HG02885 (cell line): Measurements from ENCODE around the gene VEPH1.

Experiments used
- ATAC-seq: cut with Tn5 transposase; IDR thresholded peaks from one replicate; pipeline ENCODE4 v1.9.1; 2021; ENCODE audit warnings: mild to moderate bottlenecking; ENCODE audit not compliant: unreplicated experiment, poor library complexity

The VEPH1 gene

DNA sequence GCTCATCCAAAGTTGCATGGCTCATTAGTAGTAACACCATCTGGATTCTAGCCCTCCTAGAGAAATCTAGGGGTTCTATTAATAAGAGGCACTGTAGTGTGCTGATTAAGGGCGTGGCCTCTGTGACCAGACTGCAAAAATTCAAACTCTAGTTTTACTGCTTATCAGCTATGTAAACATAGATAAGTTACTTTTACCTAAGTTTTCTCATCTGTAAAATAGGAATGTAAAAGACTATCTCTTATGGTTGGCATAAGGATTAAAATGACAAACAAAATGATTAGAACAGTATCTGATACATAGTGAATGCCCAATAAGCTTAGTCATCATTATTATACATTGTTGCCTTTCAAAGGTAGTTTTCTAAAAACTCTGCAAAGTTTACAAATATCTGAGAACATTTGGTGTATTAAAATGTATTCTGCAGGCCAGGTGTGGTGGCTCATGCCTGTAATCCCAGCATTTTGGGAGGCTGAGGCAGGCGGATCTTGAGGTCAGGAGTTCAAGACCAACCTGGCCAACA is 62.1 kb downstream of the VEPH1 start:
- ATAC-seq, result no peak

DNA sequence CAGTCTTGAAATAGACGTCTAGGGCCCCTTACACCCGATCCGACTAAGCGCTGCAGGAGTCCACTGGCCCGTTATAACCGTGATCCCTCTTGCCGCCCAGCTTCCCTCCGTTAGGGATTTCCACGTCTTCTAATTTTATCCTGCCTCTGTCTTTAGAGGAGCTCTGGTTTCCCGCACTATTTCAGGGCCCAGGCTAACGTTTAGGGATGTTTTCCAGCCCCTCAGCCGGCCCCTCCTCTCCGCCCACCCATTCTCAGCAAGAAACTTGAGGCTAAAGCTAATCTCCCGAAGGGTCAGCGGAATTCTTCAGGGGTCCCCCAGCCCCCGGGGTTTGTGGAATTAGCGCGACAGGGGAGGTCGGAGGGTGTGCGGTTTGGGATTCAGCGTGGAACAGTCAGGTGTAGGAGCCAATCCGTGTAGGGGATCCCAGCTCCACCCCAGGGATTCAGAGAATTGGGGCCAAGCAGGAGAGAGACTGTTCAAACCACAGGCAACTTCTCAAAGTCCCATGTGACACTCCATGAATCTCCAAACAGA is 65.0 kb downstream of the VEPH1 start:
- no peak for ATAC-seq

DNA sequence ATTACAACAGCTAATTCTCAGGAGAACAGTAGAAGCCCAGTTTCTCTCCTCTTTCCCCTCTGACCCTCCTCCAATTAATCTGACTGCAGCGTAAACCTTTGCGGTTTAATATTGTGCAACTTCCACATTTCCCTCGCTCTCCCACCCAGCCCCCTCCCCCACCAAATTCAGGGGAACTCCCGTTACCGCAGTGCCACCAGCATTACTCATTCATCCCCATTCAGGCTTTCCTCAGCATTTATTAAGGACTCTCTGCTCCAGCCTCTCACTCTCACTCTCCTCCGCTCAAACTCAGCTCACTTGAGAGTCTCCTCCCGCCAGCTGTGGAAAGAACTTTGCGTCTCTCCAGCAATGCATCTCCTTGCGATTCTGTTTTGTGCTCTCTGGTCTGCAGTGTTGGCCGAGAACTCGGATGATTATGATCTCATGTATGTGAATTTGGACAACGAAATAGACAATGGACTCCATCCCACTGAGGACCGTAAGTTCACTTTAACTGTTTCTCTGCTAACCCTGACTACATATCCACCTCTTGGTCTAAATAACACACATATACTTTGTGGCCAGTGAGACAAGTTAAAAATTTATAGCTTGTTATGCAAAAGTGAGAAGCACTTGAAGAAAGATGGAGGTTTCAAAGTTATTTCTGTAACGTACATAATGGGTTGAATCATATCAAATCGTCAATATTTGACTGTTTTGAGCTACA is 66.5 kb downstream of the VEPH1 start, which contains the start of gene PTX3:
PTX3 (plus strand) TSS at position 268 of the 709 bp plus-strand sequence; CDS start at position 352, 84 bp downstream.
- ATAC-seq, result no peak

DNA sequence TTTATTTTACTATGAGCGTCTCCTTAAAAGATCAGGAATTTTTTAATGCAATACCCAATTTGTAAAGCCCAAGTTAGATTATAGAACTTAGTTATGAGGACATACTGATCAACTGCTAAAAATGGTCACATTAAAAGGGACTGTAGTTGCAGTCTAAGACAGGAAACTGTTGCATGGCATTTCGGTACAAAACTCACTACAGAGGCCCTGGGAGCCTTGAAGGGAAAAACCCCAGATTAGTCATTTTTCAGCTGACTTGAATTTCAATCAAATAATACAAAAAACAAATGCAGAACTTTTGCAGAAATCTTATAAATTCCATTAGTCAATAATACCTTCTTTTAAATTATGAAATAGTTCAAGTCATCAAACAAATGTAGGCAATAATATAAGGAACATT is 73.5 kb downstream of the VEPH1 start:
- ATAC-seq, result no peak

DNA sequence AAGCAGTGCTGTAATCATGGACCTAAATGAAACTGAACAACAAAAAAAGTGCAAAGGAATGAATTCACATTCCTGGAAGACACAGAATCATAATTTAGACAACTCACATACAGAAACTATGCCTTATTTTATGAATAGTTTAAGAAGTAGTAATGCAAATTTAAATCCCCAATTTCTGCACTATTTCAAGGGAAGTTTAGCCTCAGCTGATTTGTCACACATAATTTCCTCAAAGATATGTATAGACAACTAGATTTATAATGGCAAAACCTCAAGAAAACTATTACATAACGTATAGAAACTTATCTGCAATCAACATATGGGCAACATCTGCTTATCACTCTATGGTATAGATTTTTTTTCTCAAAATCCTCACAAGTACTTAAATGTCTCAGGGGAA is 74.4 kb downstream of the VEPH1 start:
- no peak for ATAC-seq

DNA sequence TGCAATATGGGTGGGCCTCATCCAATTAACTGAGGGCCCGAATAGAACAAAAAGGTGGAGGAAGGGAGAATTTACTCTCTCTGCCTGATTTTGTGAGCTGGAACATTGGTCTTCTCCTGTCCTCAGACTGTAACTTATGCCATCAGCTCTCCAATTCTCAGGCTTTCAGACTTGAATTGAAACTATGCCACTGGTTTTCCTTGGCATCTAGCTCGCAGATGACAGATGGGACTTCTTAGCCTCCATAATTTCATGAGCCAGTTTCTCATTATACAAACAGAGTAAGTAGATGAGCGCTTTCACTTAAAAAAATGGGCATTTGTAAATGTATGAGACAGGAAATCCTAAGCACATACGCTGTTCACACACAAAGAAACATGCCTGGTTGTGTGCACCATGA is 75.3 kb downstream of the VEPH1 start:
- no peak for ATAC-seq

DNA sequence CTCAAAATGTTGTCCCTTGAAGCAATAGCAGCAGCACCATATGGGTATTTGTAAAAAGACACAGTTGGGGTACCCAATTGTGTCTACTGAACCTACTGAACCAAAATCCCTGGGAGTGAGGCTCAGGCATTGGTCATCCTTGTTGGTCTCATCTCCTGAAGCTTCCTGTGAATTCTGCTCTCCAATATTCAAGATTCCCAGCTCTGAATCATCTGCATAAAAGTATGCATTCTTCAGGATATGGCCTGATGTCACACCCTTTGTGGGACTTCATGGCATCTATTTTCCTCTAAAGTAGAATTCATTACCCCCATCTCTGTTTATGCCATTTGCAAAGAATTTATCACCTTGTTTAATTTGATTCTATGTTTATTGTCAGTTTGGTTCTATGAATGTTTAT is 79.9 kb downstream of the VEPH1 start:
- no peak for ATAC-seq

DNA sequence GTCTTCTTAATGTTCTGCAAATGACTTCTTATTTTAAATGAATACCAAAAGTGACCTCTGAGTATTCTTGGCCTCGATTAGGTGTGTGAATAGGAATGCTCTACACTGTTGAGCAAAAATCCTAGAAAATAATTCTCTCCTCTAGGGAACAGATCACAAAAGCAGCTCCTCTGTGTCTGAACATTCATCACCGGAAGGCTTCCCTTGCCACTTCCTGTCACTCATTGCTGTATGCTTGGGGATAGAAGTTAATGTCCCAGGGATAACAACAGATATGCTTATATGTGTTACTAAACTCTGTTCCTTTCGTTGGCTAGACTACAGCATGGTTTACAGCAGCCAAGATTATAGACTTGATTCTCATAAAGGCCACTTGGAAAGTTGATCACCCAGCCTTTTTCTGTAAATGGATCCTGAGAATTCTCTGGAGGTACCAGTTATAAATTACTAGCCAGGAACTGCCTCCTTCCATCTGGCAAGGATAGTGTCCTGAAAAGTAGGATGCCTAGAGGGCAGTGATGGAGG is 82.5 kb downstream of the VEPH1 start:
- ATAC-seq, result no peak

DNA sequence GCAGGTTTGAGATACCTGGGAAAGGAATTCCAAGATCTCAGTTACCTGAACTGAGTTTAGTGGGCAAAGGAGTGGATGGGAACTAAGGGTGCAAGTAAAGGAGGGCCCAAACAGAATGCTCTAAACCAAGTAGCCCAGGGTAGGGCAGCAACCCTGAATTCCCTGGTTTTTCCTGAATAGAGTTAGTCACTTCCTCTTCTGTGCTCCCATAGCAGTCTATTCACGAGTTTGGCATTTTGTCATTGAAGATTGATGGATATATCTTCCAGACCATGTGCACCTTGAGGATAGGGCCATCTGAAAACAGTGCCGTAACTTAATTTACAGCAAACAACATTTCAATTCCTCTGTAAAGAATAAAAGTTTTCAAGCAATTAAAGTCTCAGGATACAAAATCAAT is 85.1 kb downstream of the VEPH1 start:
- ATAC-seq, result no peak

DNA sequence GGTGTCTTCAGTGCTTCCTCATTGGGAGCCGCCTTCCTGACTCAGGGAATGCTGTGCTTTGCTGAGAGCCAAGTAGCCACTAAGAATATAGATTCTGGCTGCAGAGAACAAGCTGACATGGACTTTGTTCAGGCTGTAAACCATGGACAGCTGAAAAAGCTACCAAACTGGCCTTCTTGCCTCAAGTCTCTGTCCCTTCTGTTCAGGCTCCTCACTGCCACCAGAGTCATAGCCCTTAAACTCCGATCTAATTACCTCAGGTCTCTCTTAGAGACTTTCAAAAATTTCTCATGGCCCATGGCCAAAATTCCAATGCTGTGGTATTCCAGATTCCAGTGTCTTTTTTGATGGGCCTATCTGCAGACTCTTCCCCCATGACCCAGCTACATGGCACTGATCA is 86.0 kb downstream of the VEPH1 start:
- ATAC-seq, result no peak

DNA sequence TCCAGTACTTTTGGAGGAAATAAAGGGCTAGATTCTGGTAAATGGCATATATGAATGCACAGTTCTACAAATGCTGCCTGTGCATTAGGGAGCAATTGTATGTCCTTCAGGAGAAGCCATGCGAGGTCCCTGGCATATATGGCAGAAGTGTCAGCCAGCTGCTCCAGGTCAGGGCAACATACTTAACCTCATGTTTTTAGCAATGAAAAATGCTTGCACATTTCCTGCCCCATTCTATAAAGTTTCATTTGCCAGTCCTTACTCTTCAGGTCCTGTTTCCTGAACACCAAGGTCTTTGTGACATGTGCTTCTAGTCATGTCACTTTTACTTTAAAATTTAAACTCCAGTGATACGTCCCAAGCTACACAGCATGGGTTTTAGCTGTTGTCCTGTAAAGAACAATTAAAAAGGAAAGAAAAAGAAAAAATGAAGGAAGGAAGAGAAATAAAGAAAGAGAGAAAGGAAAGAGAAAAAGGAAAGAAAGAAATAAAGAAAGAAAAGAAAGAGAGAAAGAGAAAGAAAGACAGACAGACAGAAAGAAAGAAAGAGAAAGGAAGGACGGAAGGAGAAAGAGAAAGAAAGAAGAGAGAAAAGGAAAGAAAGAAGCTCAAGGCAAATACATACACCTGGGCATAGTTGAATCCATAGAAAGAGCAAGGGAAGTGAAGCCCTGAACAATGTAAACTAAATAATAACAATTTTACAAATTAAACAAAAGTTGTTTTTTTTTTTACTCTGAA is 86.7 kb downstream of the VEPH1 start:
- no peak for ATAC-seq

DNA sequence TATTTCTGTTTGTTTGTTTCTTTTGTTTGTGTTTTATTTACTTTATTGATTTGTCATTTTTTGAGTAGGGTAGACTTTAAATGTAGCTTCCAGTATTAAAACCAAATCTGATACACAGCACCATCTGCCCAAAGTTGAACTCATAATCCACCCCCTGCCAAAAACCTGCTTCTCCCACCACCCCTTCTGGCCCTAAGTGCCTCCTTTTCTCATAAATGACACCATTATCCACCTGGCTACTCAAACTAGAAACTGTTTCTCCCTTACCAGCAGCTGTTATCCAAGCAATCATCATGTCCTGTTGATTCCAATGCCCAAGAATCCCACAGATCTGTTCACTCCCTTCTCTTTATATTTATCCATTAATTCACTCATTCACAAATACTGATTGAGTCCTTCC is 88.4 kb downstream of the VEPH1 start:
- ATAC-seq, result no peak

DNA sequence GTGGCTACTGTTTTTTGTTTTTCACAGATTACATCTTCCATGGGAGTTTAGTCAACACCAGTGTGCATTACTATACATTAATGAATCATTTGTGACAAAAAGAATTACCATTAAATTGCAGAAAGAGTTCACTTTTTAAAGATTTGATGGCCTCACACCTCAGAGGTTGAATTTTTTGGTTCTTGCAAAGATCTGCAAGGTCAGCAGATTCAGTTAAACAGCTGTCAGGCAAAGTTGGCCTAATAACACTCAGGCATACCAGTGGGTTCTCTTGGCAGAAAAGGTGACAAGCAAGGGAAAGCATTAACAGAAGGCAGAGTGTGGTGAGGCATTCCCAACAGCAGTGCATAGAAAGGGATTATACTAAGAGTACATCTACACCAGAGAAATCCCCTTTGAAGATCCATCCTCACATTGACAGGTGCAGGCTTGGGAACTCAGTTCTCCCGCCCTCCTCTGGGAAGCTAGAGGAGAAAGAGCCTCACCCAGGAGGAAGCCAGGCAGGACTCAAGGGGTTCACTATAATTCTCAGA is 90.8 kb downstream of the VEPH1 start:
- ATAC-seq, result no peak

DNA sequence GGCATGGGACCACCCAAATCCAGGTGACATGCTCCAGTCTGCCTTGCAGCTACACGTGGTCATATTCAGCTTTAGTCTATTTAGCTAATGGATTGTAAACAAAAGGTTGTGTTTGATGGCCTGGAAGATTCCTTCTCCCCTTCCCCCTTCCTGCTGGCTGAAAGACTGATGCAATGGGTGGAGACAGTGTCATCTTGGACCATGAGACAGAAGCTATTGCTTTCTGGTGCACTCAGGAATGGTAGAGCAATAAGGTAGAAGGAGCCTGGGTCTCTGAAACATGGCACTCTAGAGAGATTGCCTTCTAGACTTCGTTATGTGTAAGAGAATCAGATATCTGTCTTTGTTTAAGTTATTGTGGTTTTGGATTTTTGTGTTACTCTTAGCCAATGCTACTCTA is 92.3 kb downstream of the VEPH1 start:
- ATAC-seq, result no peak

DNA sequence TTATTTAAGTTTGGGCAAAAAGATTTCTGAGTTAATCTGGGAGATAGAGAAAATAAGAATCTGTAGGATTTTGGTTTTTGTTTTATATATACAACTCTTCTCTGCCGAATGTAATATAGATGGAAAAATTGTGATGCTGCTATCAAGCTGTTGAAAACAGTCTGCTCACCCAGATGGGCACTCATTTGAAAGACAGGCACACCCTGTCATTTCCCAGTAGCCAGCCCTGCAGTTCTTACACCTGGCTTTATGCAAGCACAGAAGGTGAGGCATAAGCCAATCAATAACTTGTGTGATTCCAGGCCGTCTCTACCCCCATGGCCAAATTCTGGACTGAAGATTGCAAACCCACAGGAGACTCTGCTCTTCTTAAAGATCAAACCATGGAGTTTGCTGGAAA is 93.7 kb downstream of the VEPH1 start:
- ATAC-seq, result no peak

DNA sequence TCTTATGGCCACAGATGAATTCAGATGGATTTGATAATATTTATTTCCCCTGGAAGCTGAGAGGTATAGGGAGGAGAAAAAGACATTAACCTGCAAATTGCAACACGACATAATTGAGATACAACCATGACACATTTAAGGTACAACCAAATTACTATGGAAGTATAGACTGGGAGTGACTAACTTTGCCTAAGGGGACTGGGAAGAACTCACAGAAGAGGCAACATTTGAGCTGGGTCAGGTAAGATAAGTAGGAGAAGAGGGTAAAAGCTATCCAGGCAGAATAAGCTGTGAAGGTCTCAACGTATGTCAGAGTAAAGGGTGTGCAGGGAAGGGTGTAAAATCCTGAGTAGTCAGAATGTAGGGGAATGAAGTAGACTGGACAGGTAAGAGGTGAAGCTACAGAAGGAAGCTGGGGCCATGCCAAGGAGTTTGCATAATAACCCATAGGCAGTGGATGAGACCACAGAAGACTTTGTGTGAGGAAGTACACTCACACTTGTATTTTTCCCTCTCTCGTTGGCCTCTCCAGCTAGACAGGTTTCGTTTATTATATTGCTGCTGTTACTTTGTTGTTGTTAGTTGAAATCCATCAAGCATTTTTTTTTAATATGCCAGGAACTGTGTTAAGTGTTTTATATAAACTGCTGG is 94.6 kb downstream of the VEPH1 start:
- no peak for ATAC-seq

DNA sequence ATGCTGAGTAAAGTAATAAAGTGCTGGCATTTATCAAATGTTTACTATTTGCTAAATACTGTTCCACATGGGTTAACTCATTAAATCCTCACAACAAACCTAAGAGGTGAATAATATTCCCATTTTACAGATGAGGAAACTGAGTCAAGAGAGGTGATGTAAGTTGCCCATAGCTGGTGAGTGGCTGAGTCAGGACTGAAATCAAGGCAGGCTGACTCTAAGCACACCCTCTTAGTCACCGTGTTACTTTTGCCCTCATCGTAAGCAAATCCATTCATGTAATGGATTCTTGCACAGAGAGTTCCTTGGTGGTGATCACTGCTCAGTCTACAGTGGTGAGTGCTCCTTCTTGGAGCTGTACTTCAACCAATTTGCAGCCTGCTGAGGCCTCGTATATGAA is 95.4 kb downstream of the VEPH1 start:
- ATAC-seq, result no peak

DNA sequence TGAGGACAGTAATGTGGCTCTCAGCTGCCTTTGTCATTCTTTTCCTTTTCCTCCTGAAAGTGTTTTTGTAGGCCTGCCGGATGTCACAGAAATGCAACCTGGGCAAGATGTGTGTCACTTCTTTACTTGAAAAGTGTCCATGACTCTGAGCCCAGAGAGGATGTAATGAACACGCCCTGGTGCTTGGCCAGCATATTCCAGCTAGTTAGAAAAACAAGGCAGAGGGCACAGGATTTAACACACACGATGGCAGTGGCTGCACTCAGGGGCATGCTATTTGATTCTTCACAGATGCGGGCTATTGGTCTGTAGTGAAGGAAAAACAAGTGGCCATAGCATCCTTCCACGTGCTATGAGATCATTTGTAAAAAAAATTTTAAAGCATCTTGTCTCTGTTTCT is 96.8 kb downstream of the VEPH1 start:
- no peak for ATAC-seq

DNA sequence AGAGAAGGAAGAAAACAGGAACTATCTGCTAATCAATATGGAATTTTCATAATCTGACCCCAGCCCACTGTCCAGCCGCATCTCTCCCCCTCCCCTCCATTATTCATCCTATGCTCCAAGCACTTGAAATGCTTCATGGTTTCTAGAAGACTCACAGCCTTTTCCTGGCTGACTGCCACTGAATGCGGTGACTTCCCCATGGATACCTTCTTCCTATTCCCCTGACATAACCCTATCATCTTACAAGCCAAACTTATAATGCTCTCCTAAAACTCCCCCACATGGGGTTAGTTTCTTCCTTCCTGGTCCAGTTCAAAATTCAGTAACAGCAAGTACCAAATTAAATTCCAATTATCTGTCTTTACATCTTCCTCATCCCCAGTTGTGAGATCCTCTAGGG is 97.8 kb downstream of the VEPH1 start:
- ATAC-seq, result no peak

DNA sequence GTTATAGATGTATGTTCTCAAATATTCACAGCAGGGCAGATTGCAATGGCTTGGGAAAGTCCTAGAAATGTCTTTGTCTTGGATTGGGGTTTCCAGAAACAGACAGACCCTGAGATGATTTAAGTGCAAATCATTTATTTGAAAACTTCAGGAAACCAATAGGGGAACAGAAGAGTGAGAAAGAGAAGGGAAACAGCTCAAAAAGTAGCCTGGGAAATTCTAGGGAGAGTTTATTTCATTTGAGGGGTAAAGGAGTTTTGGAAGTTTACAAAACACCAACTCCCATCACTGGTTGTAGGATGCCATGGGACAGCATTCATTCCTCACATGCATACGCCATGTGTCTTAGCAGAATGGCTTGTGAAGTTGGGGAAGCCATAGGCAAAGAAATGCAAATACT is 98.8 kb downstream of the VEPH1 start:
- ATAC-seq, result no peak

DNA sequence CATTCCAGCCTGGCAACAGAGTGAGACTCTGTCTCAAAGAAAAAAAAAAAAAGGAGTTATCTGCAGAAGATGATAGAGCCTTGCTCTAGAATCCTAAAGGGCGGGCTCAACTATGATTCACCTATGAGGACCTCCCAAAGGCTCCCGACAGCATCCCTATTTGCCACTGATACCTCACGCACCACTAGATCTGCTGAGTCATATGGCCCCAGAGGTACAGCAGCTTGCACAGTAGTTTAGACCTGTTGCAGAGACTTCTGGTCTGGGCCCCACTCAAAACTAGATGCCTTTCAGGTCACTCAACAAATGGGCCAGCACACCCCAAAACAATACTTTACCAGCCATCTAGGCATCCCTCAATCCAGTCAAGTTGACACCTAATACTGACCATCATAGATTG is 104.6 kb downstream of the VEPH1 start:
- no peak for ATAC-seq
